Thoracic aorta (tissue), 2 donors: ENCODE measurements around the gene DEGS1. TPM values are rescaled to one million over a fixed set of nuclear protein-coding genes. Genes with fewer than 3 reads are reported as not detected.

Experiments
- ATAC-seq: fragments of 150-250 bp; one replicate; pipeline ENCODE4 v1.8.0; 2017; ENCODE audit warnings: low read depth; ENCODE audit not compliant: insufficient number of reproducible peaks, low FRiP score
- DNase-seq: peaks from one replicate; pipeline ENCODE4 v3.0.0-alpha.2; 2020; ENCODE audit warnings: low spot score
- H3K27ac ChIP-seq, 2 donors: fragments of 200-600 bp; sonication (generic); 1 replicate in 1 of 2; 2 replicates in 1 of 2; pipeline ENCODE4 v1.5.1; 2016; ENCODE audit warnings: mild to moderate bottlenecking in 2 of 2, moderate library complexity in 2 of 2
- H3K27me3 ChIP-seq: fragments of 200-600 bp; sonication (generic); replicated peaks from 2 replicates; pipeline ENCODE4 v1.6.0; 2016; ENCODE audit warnings: mild to moderate bottlenecking; ENCODE audit not compliant: insufficient read depth
- H3K36me3 ChIP-seq: fragments of 200-600 bp; sonication (generic); one replicate; pipeline ENCODE4 v1.5.1; 2016
- H3K4me1 ChIP-seq, 2 donors: fragments of 200-600 bp; sonication (generic); 1 replicate in 1 of 2; 2 replicates in 1 of 2; pipeline versions ENCODE4 v1.5.1 to v1.6.0; 2016; ENCODE audit warnings: low read depth in 2 of 2, mild to moderate bottlenecking in 1 of 2; ENCODE audit not compliant: control insufficient read depth in 1 of 2
- H3K4me3 ChIP-seq: fragments of 200-600 bp; sonication (generic); 2 replicates; pipeline ENCODE4 v1.5.1; 2016; ENCODE audit warnings: mild to moderate bottlenecking
- H3K9me3 ChIP-seq: fragments of 200-600 bp; sonication (generic); 2 replicates; pipeline ENCODE4 v1.5.1; 2016
- CTCF ChIP-seq: fragments of 200-600 bp; sonication (generic); IDR thresholded peaks from one replicate; pipeline ENCODE4 v1.5.1; 2019; ENCODE audit warnings: antibody characterized with exemption
- total RNA-seq, 2 donors: library from RNA; depleted of rRNA; stranded (reverse); fragments of >200 nt; gene quantifications; one replicate each; pipeline versions ENCODE4 v1.1.0 to v1.2.3, GENCODE V29; 2016

The DEGS1 gene
- total RNA-seq, 2 donors from 2014 or later, result 104 to 111 TPM

- Histone ChIP-seq H3K9me3 (no peaks in the 10 kb centered on the region), H3K4me3 (no peak overlapping the region), H3K36me3 (peaks cover 3% of the 10 kb centered on the region), H3K4me1 (no peaks in the 10 kb centered on the region), H3K27ac (no peak overlapping the region), H3K27me3 (no peaks in the 10 kb centered on the region)
- DNase-seq, result no peak
- no peak for TF ChIP-seq CTCF
- no peak for ATAC-seq
These were observed 33.3 kb upstream of the DEGS1 start for GRCh38 chr1:224149709-224150108.

- Histone ChIP-seq H3K27ac (no peak overlapping the region), H3K4me1 (no peaks in the 10 kb centered on the region), H3K4me3 (no peak overlapping the region), H3K27me3 (no peaks in the 10 kb centered on the region), H3K9me3 (no peaks in the 10 kb centered on the region), H3K36me3 (peaks cover 4% of the 10 kb centered on the region)
- DNase-seq, result no peak
- ATAC-seq, result no peak
- no peak for TF ChIP-seq CTCF
These were observed 31.9 kb upstream of the DEGS1 start for GRCh38 chr1:224151117-224151516.

DNA sequence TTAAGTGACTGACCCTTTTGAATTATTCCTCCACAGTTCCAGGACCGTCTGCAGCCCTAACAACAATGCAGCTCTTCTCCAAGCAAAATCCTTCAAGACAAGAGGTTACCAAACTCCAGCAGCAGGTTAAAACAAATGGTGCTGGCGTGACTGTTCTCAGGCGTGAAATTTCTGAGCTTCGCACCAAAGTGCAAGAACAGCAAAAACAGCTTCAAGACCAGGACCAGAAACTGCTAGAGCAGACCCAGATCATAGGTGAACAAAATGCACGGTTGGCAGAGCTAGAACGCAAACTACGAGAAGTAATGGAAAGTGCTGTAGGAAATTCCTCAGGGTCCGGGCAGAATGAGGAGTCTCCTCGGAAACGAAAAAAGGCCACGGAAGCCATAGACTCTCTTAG, 25.7 kb upstream of the DEGS1 start:
- H3K27me3 ChIP-seq, result no peaks in the 10 kb centered on the region
- H3K27ac ChIP-seq, result no peak overlapping the region
- peaks cover 21% of the 10 kb centered on the region for H3K36me3 ChIP-seq
- no peaks in the 10 kb centered on the region for H3K9me3 ChIP-seq
- DNase-seq, result no peak
- H3K4me1 ChIP-seq, result no peaks in the 10 kb centered on the region
- TF ChIP-seq CTCF, result no peak
- no peak for ATAC-seq
- no peak overlapping the region for H3K4me3 ChIP-seq

GRCh38 chr1:224159541-224159940, 23.5 kb upstream of the DEGS1 start:
- TF ChIP-seq CTCF, result no peak
- ATAC-seq, result no peak
- Histone ChIP-seq H3K4me1 (no peaks in the 10 kb centered on the region), H3K27ac (no peak overlapping the region), H3K4me3 (no peak overlapping the region), H3K9me3 (no peaks in the 10 kb centered on the region), H3K36me3 (peaks cover 21% of the 10 kb centered on the region), H3K27me3 (no peaks in the 10 kb centered on the region)
- DNase-seq, result no peak

- ATAC-seq, result no peak
These were observed 22.8 kb upstream of the DEGS1 start for GRCh38 chr1:224160171-224160682.

More at GRCh38 chr1:224160171-224160682, 22.8 kb upstream of the DEGS1 start:
- Histone ChIP-seq H3K9me3 (no peaks in the 10 kb centered on the region), H3K4me3 (no peak overlapping the region), H3K27ac (no peak overlapping the region), H3K27me3 (no peaks in the 10 kb centered on the region), H3K36me3 (peaks cover 21% of the 10 kb centered on the region), H3K4me1 (no peaks in the 10 kb centered on the region)
- DNase-seq, result no peak
- TF ChIP-seq CTCF, result no peak
